CD14-positive monocyte (primary cell): ENCODE measurements around the gene PPM1H. TPM values are rescaled to one million over a fixed set of nuclear protein-coding genes. Genes with fewer than 3 reads are reported as not detected.

Experiments used
- DNase-seq, 3 donors: peaks; one replicate each; pipeline ENCODE4 v3.0.0-alpha.2; 2011 to 2022
- H2AFZ ChIP-seq: 2 replicates; pipeline ENCODE4 v1.6.0; 2012; ENCODE audit warnings: mild to moderate bottlenecking, low read depth, low read length, inconsistent platforms; ENCODE audit not compliant: insufficient read depth, poor library complexity, severe bottlenecking
- H3K27ac ChIP-seq, 2 donors: 1 replicate in 1 of 2; 2 replicates in 1 of 2; pipeline ENCODE4 v1.5.1; 2012 to 2013; ENCODE audit warnings: low read length in 2 of 2, control low read depth in 1 of 2, inconsistent platforms in 1 of 2, low read depth in 1 of 2, mild to moderate bottlenecking in 1 of 2
- H3K27me3 ChIP-seq, 2 donors: one replicate each; pipeline versions ENCODE4 v1.6.0 to v1.6.1; 2011 to 2013; ENCODE audit warnings: low read length in 2 of 2; ENCODE audit not compliant: control insufficient read depth in 2 of 2, insufficient read depth in 2 of 2
- H3K36me3 ChIP-seq, 2 donors: replicated peaks in 1 of 2; 1 replicate in 1 of 2; 2 replicates in 1 of 2; pipeline versions ENCODE4 v1.5.1 to v1.6.1; 2012 to 2013; ENCODE audit warnings: low read length in 2 of 2, control low read depth in 1 of 2, inconsistent platforms in 1 of 2, mild to moderate bottlenecking in 1 of 2; ENCODE audit not compliant: insufficient read depth in 2 of 2, control insufficient read depth in 1 of 2
- H3K4me1 ChIP-seq, 2 donors: 1 replicate in 1 of 2; 2 replicates in 1 of 2; pipeline versions ENCODE4 v1.5.1 to v1.6.1; 2012 to 2013; ENCODE audit warnings: low read length in 2 of 2, control low read depth in 1 of 2, inconsistent platforms in 1 of 2, mild to moderate bottlenecking in 1 of 2, moderate library complexity in 1 of 2; ENCODE audit not compliant: insufficient read depth in 2 of 2, control insufficient read depth in 1 of 2
- H3K4me2 ChIP-seq: replicated peaks from 2 replicates; pipeline ENCODE3; 2012; ENCODE audit warnings: low read length, moderate library complexity, mild to moderate bottlenecking; ENCODE audit not compliant: poor library complexity, severe bottlenecking; ENCODE audit errors: extremely low read depth
- H3K4me3 ChIP-seq, 3 experiments: fragments of 200-600 bp in 1 of 3; sonication (generic) in 1 of 3; replicated peaks in 1 of 3; 1 replicate in 2 of 3; 2 replicates in 1 of 3; pipeline ENCODE4 v1.5.1; 2011 to 2013; ENCODE audit warnings: low read length in 3 of 3, mild to moderate bottlenecking in 3 of 3, control low read depth in 2 of 3, low read depth in 2 of 3, inconsistent platforms in 1 of 3, moderate library complexity in 1 of 3
- H3K79me2 ChIP-seq: 2 replicates; pipeline ENCODE4 v1.6.0; 2012; ENCODE audit warnings: mild to moderate bottlenecking, control low read depth, inconsistent platforms, low read length, moderate library complexity; ENCODE audit not compliant: insufficient read depth
- H3K9ac ChIP-seq: 2 replicates; pipeline ENCODE4 v1.6.0; 2017; ENCODE audit warnings: low read length, mild to moderate bottlenecking; ENCODE audit not compliant: insufficient read depth, poor library complexity, severe bottlenecking
- H3K9me3 ChIP-seq, 2 donors: replicated peaks in 1 of 2; 1 replicate in 1 of 2; 2 replicates in 1 of 2; pipeline versions ENCODE4 v1.5.1 to v1.6.1; 2012 to 2013; ENCODE audit warnings: low read length in 2 of 2, control low read depth in 1 of 2; ENCODE audit not compliant: control insufficient read depth in 1 of 2, insufficient read depth in 1 of 2
- H4K20me1 ChIP-seq: 2 replicates; pipeline ENCODE4 v1.6.0; 2012; ENCODE audit warnings: mild to moderate bottlenecking, low read length, control low read depth, moderate library complexity; ENCODE audit not compliant: insufficient read depth
- H3K27ac Mint-ChIP-seq, 7 donors: one replicate each; pipeline ENCODE4 v1.8.0; 2020; ENCODE audit warnings: mild to moderate bottlenecking in 7 of 7, mixed read lengths in 7 of 7, moderate library complexity in 6 of 7, inconsistent platforms in 2 of 7
- H3K27me3 Mint-ChIP-seq, 3 donors: one replicate each; pipeline ENCODE4 v1.8.0; 2021 to 2022; ENCODE audit warnings: low read depth in 3 of 3, mild to moderate bottlenecking in 3 of 3, mixed read lengths in 3 of 3, moderate library complexity in 3 of 3, inconsistent platforms in 1 of 3
- H3K36me3 Mint-ChIP-seq, 2 donors: one replicate each; pipeline ENCODE4 v1.8.0; 2020; ENCODE audit warnings: mixed read lengths in 2 of 2, inconsistent platforms in 1 of 2, mild to moderate bottlenecking in 1 of 2
- H3K4me1 Mint-ChIP-seq: one replicate; pipeline ENCODE4 v1.8.0; 2020; ENCODE audit warnings: mild to moderate bottlenecking, mixed read lengths
- H3K4me3 Mint-ChIP-seq, 2 donors: one replicate each; pipeline ENCODE4 v1.8.0; 2020; ENCODE audit warnings: mild to moderate bottlenecking in 2 of 2, mixed read lengths in 2 of 2, moderate library complexity in 1 of 2
- H3K9me3 Mint-ChIP-seq, 7 donors: one replicate each; pipeline ENCODE4 v1.8.0; 2020 to 2022; ENCODE audit warnings: mixed read lengths in 7 of 7, mild to moderate bottlenecking in 6 of 7, moderate library complexity in 6 of 7, inconsistent platforms in 2 of 7
- WGBS: methylation state at CpG from one replicate; pipeline ENCODE4 v1.1.5; 2013; ENCODE audit warnings: missing lambda C conversion rate; ENCODE audit not compliant: insufficient coverage; 5-methylcytosine and 5-hydroxymethylcytosine counted together
- intact Hi-C, 2 donors: fragments of 100-400 bp; cut with micrococcal nuclease; formaldehyde crosslinking; loops; one replicate each; pipeline versions ENCODE4 v1.15.0 to v1.15.1; 2023
- polyA plus RNA-seq, 3 donors: library from polyadenylated mRNA; depleted of rRNA in 1 of 3; unstranded in 2 of 3; stranded (reverse) in 1 of 3; fragments of 300-500 nt in 2 of 3; fragments of >200 nt in 1 of 3; fragmentation: Illumina TruSeq in 2 of 3; gene quantifications; 1 replicate in 2 of 3; 2 replicates in 1 of 3; pipeline ENCODE4 v1.2.3, GENCODE V29; 2012 to 2021
- TF ChIP-seq, protein P1 (sequence below): fragments of 200-600 bp; IDR thresholded peaks from one replicate; pipeline ENCODE4 v1.8.0; 2022; ENCODE audit warnings: antibody characterized with exemption, mild to moderate bottlenecking

The PPM1H gene
- polyA plus RNA-seq, 3 donors, result 1.5 to 2.8 (median 1.9) TPM

DNA sequence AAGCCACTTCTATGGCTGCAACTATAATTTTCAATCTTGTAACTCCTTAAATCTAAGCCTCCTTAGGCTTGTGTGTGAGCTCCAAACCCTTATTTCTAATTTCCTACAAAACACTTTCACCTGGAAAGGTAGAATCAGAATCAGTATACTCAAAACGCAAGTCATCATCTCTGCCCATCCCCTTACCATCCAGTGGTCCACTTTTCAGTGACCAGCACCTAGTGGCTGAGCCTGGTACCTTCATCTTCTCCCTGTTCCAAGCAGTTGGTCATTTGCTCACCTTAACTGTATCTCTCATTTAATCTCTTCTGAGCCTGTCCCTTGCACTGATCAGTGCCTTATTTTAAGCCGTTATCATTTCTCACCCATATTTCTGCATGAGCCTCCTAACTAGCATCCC lies 107.9 kb downstream of the PPM1H start:
- peaks cover 0 to 5% (median 0%) of the 10 kb centered on the region in 3 donors for H3K27me3 Mint-ChIP-seq
- TF ChIP-seq, protein P1, sequence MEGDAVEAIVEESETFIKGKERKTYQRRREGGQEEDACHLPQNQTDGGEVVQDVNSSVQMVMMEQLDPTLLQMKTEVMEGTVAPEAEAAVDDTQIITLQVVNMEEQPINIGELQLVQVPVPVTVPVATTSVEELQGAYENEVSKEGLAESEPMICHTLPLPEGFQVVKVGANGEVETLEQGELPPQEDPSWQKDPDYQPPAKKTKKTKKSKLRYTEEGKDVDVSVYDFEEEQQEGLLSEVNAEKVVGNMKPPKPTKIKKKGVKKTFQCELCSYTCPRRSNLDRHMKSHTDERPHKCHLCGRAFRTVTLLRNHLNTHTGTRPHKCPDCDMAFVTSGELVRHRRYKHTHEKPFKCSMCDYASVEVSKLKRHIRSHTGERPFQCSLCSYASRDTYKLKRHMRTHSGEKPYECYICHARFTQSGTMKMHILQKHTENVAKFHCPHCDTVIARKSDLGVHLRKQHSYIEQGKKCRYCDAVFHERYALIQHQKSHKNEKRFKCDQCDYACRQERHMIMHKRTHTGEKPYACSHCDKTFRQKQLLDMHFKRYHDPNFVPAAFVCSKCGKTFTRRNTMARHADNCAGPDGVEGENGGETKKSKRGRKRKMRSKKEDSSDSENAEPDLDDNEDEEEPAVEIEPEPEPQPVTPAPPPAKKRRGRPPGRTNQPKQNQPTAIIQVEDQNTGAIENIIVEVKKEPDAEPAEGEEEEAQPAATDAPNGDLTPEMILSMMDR, result peak; percentile 12
- H2AFZ ChIP-seq, result no peak overlapping the region
- 100% methylated on average over 1 of the region's 2 CpGs for WGBS
- no peak overlapping the region for H3K4me2 ChIP-seq
- H3K27me3 ChIP-seq, result no peaks in the 10 kb centered on the region
- H3K4me3 Mint-ChIP-seq, result no peak overlapping the region
- H3K36me3 Mint-ChIP-seq, result peaks cover 6 to 9% of the 10 kb centered on the region in 2 donors
- H3K4me1 Mint-ChIP-seq, result no peaks in the 10 kb centered on the region
- no peak overlapping the region for H3K27ac ChIP-seq
- peaks cover 0 to 4% (median 2%) of the 10 kb centered on the region in 7 donors for H3K9me3 Mint-ChIP-seq
- DNase-seq, result no peak
- H3K4me3 ChIP-seq, result no peak overlapping the region
- no peaks in the 10 kb centered on the region for H3K36me3 ChIP-seq
- H3K9ac ChIP-seq, result no peak overlapping the region
- no peaks in the 10 kb centered on the region for H4K20me1 ChIP-seq
- H3K4me1 ChIP-seq, result no peaks in the 10 kb centered on the region
- no peaks in the 10 kb centered on the region for H3K79me2 ChIP-seq
- intact Hi-C loops, result no loop called here
- H3K9me3 ChIP-seq, result no peaks in the 10 kb centered on the region
- no peak overlapping the region for H3K27ac Mint-ChIP-seq

DNA sequence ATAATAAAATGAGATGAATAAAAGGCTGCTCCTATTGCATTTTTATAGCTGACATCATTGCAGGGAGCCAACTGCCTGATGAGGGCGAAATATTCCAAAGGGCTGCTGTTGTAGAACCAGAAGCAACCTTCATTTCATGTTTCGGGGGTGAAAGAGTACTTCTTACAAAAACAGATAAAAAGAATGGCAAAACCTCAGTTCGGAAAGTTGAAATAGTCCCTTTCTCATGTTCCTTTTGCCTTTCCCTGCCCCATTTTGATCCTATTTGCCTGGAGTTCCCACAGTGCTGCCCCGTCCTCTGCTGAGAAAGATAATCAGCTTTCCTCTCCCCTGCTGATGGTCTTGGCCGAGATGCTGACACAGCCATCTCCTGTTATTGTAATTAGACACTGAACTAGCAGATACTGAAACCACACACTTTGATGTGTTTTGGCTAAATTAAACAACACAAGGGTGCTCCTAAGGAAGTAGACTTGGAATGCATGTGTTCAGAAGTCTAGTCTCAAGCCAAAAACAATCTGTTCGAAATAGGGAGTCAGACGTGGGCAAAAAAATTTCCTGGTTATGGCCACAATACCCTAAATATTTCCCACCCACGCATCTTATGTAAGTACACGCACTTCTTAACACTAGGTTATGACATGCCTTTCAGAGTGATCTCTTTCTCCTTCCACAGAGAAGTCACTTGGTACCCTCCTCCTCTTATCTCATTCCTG lies 117.2 kb downstream of the PPM1H start:
- Histone ChIP-seq H4K20me1 (no peaks in the 10 kb centered on the region), H3K9me3 (no peaks in the 10 kb centered on the region), H3K79me2 (no peaks in the 10 kb centered on the region), H2AFZ (no peak overlapping the region), H3K36me3 (no peaks in the 10 kb centered on the region), H3K4me2 (no peak overlapping the region), H3K4me1 (peaks cover 5 to 8% of the 10 kb centered on the region in 2 donors), H3K27ac (no peak overlapping the region), H3K9ac (no peak overlapping the region), H3K27me3 (no peaks in the 10 kb centered on the region), H3K4me3 (no peak overlapping the region)
- peaks cover 10% of the 10 kb centered on the region for H3K4me1 Mint-ChIP-seq
- H3K4me3 Mint-ChIP-seq, result no peak overlapping the region
- peaks cover 0 to 1% of the 10 kb centered on the region in 2 donors for H3K36me3 Mint-ChIP-seq
- intact Hi-C loops, result no loop called here
- TF ChIP-seq, protein P1, result no peak
- H3K9me3 Mint-ChIP-seq, result peaks cover 0 to 2% (median 0%) of the 10 kb centered on the region in 7 donors
- DNase-seq, result no peak
- 41% methylated on average over 4 of the region's 9 CpGs for WGBS
- peak overlapping the region in 2 of 7 donors; percentile 18 to 58 for H3K27ac Mint-ChIP-seq
- peaks cover 2 to 3% (median 2%) of the 10 kb centered on the region in 3 donors for H3K27me3 Mint-ChIP-seq
